CD4-positive, alpha-beta T cell treated with Interleukin-15 for 4 hours (primary cell): ENCODE data around the gene HAUS8.
"Not testable (repeated sequence)": the region's sequence is repeated elsewhere in the genome, so short reads cannot be mapped to it uniquely, and the experiment has no call there.

Experiments used
- DNase-seq: peaks from one replicate; pipeline ENCODE4 v3.0.0-alpha.2; 2020; ENCODE audit warnings: low spot score

HAUS8 gene, protein sequence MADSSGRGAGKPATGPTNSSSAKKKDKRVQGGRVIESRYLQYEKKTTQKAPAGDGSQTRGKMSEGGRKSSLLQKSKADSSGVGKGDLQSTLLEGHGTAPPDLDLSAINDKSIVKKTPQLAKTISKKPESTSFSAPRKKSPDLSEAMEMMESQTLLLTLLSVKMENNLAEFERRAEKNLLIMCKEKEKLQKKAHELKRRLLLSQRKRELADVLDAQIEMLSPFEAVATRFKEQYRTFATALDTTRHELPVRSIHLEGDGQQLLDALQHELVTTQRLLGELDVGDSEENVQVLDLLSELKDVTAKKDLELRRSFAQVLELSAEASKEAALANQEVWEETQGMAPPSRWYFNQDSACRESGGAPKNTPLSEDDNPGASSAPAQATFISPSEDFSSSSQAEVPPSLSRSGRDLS

DNA sequence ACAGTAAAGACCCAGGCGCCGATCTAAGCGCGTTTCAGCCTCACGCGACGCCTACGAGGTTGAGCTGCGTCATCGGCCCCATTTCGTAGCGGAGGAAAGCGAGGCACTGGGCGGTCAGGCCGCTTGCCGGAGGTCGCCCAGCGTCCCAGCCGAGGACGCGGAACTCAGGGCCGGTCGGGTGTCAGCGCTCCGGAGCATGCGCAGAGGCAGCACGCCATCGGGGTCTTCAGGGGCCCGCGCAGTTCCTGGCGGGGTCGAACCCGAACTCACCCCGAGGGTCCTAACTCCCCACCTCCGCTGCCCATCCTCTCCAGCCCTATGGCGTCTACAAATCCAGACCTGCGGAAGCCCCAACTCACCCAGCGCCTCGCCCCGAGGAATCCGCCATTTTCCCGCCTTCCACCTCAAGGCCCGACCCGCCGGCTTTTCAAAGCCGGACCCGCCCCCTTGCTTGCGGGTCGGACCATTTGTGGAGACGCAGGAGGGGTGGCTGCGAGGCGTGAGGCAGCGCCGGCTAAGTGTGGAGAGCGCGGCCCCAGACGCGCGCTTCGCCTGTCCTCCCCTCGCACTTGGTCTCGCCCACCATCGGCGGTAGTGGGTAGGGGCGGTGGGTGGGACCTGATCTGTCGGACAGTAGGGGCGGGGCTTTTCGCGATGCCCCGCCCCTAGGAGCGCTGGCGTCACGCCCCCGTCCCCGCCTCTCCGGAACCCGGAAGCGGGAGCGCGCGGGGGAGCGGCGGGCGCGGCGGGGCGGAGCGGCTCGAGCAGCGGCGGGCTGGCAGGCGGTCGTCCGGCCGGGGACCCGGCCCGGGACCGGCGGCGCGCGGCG is at the start of gene HAUS8, which contains the start of gene MYO9B:
HAUS8 (minus strand) TSS at position 418 of the 829 bp plus-strand sequence; CDS start at position 388, 30 bp downstream.
MYO9B (plus strand) TSS at position 743 of the 829 bp plus-strand sequence. CDS start 25,941 bp downstream, outside the sequence.
- peak; percentile 100 for DNase-seq

DNA sequence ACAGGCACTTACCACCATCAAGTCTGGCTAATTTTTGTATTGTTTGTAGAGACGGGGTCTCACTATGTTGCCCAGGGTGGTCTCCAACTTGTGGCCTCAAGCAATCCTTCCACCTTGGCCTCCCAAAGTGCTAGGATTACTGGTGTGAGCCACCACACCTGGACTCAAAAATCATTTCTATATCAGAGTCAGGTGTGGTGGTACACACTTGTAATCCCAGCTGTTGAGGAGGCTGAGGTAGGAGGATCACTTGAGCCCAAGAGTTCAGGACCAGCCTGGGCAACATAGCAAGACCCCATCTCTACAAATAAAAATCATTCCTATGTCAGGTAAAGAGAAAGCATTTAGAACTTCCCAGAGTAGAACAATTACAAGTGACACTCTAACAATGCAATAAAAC is 48.8 kb upstream of the HAUS8 start:
- DNase-seq, result no peak

DNA sequence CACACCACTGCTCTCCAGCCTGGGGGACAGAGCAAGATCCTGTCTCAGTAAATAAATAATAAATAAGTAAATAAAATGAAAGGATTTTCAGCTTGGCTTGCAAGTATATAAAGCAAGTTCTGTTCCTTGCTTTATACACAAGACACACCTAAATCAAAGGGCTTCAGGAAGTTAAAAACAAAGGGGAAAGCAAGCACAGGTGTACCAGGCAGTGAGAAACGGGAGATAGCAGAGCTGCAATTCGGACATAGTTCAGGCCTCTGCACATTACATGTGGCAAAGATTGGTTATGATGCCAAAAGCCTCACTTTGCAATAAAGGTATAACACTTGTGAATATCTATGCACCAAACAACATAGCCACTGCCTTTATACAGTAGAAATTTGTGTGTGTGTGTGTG is 47.8 kb upstream of the HAUS8 start:
- DNase-seq, result no peak

DNA sequence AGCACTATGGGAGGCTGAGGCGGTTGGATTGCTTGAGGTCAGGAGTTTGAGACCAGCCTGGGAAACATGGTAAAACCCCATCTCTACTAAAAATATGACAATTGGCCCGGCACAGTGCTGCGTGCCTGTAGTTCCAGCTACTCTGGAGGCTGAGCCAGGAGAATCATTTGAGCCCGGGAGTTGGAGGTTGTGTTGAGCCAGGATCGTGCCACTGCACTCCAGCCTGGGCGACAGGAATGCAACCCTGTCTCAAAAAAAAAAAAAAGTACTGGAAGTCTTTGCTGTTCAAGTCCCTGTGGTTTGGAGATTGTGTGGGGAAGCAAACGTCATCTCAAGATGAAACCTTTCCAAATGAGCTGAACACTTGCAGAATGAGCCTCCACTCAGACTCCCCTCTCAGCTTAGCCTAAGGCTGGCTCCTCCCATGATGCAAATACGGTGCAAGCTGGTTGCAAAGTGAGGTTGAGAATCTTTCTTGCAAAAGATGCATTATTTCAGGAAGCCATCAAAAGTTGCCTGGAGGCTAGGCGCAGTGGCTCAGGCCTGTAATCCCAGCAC is 46.6 kb upstream of the HAUS8 start:
- DNase-seq, result no peak

DNA sequence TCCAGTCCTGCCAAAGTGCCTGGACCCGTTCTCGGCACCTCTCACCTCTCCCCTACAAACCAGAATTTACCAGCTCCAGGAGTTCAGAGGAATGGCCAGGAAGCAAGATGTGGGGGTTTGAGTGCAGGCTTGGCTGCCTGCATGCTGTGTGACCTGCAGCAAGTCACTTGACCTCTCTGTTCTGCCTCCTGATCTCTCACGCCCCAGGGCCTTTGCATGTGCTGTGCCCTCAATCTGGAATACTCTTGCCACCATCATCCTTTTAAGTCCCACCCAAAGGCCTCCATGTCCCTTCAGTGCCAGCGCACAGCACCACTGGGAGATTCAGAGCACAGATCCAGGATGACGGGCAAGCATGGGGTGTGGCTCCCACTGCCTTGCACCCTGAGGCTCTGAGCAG is 43.7 kb upstream of the HAUS8 start:
- no peak for DNase-seq

- DNase-seq, result no peak
Measured at GRCh38 chr19:17116996-17117702, 41.9 kb upstream of the HAUS8 start.

DNA sequence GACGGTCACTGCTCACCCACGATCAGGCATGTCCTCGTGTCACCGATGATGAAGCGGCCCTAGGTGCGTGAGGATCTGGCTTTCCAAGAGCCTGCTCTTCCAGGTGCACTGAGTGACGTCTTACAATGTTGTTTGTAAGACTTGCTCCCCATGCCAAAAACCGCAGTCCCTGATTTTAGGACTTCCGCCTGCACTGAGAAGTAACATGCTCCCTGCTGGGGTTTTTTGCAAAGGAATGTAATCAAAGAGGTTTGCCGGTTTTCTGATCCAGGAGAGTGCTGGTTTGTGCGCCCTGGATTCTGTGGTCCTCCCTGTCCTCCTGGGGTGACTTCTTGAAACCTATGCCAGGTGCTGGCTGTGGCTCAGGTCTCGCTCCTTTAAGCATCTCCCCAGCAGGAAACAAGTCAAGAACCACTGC is 39.2 kb upstream of the HAUS8 start:
- DNase-seq, result no peak

DNA sequence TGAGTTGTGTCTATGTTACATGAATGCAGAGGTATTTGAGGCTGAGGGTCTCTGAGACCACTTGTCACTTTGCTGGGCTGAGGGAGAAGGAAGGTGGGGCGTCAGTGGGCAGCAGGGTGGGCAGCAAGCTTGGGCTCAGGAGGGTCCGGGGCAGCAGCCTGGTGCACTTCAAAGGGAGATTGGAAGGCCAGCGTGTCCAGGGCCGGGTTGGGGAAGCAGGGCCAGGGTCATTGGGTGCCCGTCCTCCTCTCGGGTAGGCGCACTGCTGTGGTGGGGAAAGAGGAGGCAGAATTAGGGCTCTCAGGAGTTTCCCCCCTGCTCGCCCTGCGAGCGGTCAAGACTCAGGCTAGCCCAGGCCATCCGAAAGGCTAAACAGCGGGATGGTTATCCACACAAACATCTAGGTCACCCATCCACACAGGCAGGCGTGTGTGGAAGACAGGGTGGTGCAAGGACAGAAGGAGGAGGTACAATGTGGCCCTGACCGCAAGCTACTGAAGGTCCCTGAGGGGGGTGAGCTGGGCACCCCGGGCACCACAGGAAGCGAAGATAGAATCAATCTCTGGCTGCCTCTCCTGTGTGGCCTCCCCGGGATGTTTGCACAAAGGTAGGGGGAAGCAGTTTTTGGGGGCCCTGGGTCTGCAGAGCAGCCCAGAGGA is 38.0 kb upstream of the HAUS8 start:
- no peak for DNase-seq

DNA sequence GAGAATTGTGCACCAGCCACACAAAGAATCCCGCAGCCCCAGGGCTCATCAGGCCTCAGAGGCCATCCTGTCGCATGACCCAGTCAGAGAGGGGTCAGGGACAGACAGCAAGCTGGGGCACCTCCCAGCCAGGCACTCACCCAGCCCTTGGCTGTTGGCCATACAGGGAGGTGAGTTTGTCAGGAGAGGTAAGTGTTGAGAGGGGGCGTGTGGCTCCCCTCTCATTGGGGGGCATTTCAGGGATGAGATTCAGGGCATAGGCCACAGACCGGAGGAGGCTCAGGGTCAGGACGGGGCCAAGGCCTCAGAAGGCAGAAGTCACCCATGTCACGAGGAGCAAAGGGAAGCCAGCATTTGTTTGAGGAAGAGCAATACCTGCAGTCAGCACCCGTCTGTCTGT is 37.4 kb upstream of the HAUS8 start:
- DNase-seq, result no peak

GRCh38 chr19:17112271-17112670 is 37.0 kb upstream of the HAUS8 start:
- DNase-seq, result no peak

DNA sequence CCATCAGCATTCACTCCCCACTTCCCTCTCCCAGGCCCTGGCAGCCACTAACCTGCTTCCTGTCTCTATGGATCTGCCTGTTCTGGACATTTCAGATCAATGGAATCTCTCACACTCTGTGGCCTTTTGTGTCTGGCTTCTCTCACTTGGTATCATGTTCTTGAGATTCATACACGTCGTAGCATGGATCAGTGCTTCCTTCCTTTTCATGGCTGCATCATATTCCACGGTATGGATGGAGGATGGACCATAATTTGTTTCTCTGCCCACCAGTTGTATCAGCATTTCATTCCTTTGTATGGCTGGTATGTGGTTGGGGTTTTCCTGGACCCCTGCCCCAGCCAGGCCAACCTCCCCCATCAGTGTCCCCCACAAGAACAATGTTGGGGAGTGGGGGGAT is 36.5 kb upstream of the HAUS8 start:
- DNase-seq, result no peak

GRCh38 chr19:17110599-17110966 is 35.3 kb upstream of the HAUS8 start:
- no peak for DNase-seq

- peak; percentile 4 for DNase-seq
Measured at GRCh38 chr19:17109962-17110598, 34.8 kb upstream of the HAUS8 start.

- no peak for DNase-seq
Measured at GRCh38 chr19:17109300-17109699, 34.0 kb upstream of the HAUS8 start.

DNA sequence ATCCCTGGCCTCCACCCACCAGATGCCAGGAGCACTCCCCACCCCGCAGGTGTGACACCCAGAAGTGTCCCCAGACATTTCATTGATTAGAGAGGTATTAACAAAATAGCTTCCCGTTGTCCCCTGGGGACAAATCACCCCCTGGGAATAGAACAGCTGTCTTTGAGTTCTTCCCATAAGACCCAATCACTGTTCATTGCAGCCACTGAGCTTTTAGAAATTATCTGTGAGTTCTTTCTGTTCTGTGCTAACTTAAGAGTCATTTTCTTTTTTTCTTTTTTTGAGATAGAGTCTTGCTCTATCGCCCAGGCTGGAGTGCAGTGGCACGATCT is 33.2 kb upstream of the HAUS8 start:
- no peak for DNase-seq

DNA sequence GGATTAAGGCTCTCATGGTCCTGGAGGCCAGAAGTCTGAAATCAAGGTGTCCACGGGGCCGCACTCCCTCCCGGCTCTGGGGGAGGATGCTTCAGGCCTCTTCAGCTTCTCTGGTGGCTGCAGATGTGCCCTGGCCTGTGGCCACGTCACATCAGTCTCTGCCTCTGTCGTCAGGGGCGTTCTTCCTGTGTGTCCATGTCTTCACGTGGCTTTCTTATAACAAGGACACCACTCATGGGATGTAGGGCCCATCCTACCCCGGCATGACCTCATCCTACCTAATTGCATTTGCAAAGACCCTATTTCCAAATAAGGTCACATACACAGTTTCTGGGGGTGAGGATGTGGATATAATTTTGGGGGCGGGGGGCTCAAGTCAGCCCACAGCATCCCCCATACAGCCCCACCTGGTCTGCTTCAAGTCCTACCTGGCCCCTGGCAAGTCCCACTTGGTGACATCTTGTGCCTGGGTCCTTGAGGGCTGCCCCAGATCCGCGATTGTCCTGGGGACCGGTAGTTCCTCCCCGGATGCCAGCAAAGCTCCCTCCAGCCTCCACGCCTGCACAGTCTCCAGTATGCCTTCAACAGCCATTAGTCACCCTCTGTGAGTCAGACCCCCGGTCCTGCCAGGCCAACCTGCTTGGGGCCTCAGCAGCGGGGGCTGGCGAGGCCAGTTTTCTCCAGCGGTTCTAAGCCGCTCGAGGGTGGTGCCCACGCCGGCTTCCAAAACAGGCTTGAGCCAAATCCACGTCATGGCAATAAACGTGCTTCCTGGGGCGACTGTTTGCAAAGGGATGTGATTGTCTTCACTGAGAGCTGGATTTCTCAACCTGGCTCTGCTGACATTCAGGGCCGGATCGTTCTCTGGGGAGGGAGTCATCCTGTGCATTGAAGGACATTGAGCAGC is 32.5 kb upstream of the HAUS8 start:
- DNase-seq, result peak; percentile 12

GRCh38 chr19:17106964-17107363 is 31.7 kb upstream of the HAUS8 start:
- not testable (repeated sequence) for DNase-seq

DNA sequence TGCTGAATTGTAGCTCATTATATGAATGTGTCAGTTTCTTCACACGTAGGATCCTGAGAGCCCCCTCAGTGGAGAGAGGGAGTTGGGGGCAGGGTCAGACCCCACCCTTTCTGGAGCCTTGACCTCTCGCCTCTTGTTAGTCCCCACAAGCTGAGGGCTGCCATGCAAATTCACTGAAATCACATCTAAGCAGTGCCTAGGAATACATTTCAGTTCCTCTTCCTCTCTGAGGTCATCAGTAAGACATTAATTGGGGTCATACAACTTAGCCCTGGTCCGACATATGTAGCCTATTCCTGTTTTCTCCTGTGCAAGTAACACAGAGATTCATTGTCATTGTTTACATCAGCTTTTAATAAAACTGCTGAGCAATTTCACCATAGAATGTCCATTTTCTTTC is 30.3 kb upstream of the HAUS8 start:
- no peak for DNase-seq

GRCh38 chr19:17104679-17105078 is 29.4 kb upstream of the HAUS8 start:
- DNase-seq, result no peak

DNA sequence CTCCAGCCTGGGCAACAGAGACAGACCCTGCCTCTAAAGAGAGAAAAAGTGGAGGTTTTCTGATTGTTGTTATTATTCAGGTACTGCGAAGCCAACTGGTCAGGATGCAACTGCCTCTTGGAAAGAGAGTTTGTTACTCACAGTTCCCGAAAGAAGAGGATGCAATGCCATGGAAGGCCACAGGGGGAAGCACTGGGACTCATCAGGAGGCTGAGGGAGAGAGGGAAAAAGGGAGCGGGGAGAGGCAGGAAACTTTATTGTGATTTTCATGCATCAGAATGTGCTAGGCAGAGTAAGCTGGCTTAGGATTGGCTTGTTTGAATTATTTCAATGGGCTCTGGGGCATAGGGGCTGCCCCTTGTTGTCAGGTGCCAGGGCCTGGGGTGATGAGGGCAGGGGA is 27.9 kb upstream of the HAUS8 start:
- no peak for DNase-seq
